K562 (cell line): Measurements from ENCODE around the gene GABPB1. TPM values are rescaled to one million over a fixed set of nuclear protein-coding genes. Genes with fewer than 3 reads are reported as not detected.

Source experiments
- ATAC-seq: fragments of 200-7000 bp; cut with Tn5 transposase; 3 replicates; pipeline ENCODE4 v1.9.1; 2020; ENCODE audit warnings: moderate library complexity
- BruUV-seq: library from RNA; stranded (reverse); fragments of 400-500 nt; replicated peaks from 2 replicates; lab custom pipeline; 2021; lab: Mats Ljungman, UMichigan
- CTCF ChIA-PET: fragments of 300-600 bp; formaldehyde crosslinking; extraction: SDS; loops from one replicate; lab custom pipeline; 2021; ENCODE audit warnings: low intra/inter-chr PET ratio; lab: Yijun Ruan, JAX
- POLR2A ChIA-PET: fragments of 300-600, 350-650 bp; sonication (Branson Sonifier 250); formaldehyde crosslinking; extraction: SDS; loops from one replicate; lab custom pipeline; 2021; ENCODE audit warnings: antibody characterized with exemption, inconsistent platforms; lab: Yijun Ruan, JAX
- DNase-seq, 4 experiments: peaks; one replicate each; pipeline versions ENCODE4 v3.0.0 to v3.0.0-alpha.2; 2011 to 2018; ENCODE audit warnings: low spot score in 3 of 4, mixed read lengths in 3 of 4; ENCODE audit errors: extremely low read depth in 1 of 4
- FAIRE-seq: peaks from 2 replicates; lab custom pipeline; 2011; peaks lifted over from hg19 to GRCh38; lab: Jason Lieb, UNC
- H2AFZ ChIP-seq: 2 replicates; pipeline ENCODE4 v1.6.0; 2011; ENCODE audit warnings: low read depth, low read length, control low read depth, inconsistent platforms
- H3K27ac ChIP-seq: fragments of 200-600 bp; 3 replicates; pipeline ENCODE4 v1.8.0; 2011; ENCODE audit warnings: low read depth, mild to moderate bottlenecking, control low read depth, inconsistent platforms, low read length, moderate library complexity, mixed read lengths; ENCODE audit errors: extremely low read depth
- H3K27me3 ChIP-seq, 2 experiments: fragments of 300-600 bp in 1 of 2; 2 replicates in 1 of 2; 3 replicates in 1 of 2; pipeline versions ENCODE4 v1.6.0 to v1.8.0; 2011; ENCODE audit warnings: inconsistent platforms in 2 of 2, low read length in 2 of 2, mild to moderate bottlenecking in 1 of 2, mixed read lengths in 1 of 2, moderate library complexity in 1 of 2; ENCODE audit not compliant: control insufficient read depth in 2 of 2, insufficient read depth in 2 of 2
- H3K36me3 ChIP-seq: fragments of 300-600 bp; 3 replicates; pipeline ENCODE4 v1.8.0; 2011; ENCODE audit warnings: mild to moderate bottlenecking, low read length, inconsistent platforms; ENCODE audit not compliant: control insufficient read depth, insufficient read depth
- H3K4me1 ChIP-seq, 2 experiments: fragments of 200-600 bp in 1 of 2; replicated peaks in 1 of 2; 2 replicates in 1 of 2; 3 replicates in 1 of 2; pipeline versions ENCODE4 v1.5.1 to v1.8.0; 2011; ENCODE audit warnings: inconsistent platforms in 2 of 2, low read length in 2 of 2, mild to moderate bottlenecking in 1 of 2, mixed read lengths in 1 of 2, moderate library complexity in 1 of 2; ENCODE audit not compliant: control insufficient read depth in 2 of 2, insufficient read depth in 2 of 2
- H3K4me2 ChIP-seq: 2 replicates; pipeline ENCODE4 v1.6.1; 2011; ENCODE audit warnings: low read length, control low read depth, inconsistent platforms, mixed read lengths; ENCODE audit not compliant: insufficient read depth
- H3K4me3 ChIP-seq: fragments of 200-600 bp; sonication (generic), shearing (Covaris generic); 2 replicates; pipeline ENCODE4 v1.5.1; 2016; ENCODE audit warnings: control low read depth, inconsistent platforms
- H3K79me2 ChIP-seq: fragments of 200-600 bp; 3 replicates; pipeline ENCODE4 v1.8.0; 2011; ENCODE audit warnings: low read length, inconsistent platforms; ENCODE audit not compliant: control insufficient read depth, insufficient read depth
- H3K9ac ChIP-seq, 2 experiments: 2 replicates each; pipeline versions ENCODE4 v1.6.0 to v1.6.1; 2011; ENCODE audit warnings: low read depth in 2 of 2, low read length in 2 of 2, control low read depth in 1 of 2, inconsistent platforms in 1 of 2, mild to moderate bottlenecking in 1 of 2, mixed read lengths in 1 of 2; ENCODE audit not compliant: insufficient read depth in 1 of 2
- H3K9me1 ChIP-seq: one replicate; pipeline ENCODE4 v1.6.0; 2011; ENCODE audit warnings: inconsistent platforms, mild to moderate bottlenecking, low read length, moderate library complexity; ENCODE audit not compliant: control insufficient read depth, insufficient read depth
- H3K9me3 ChIP-seq: replicated peaks from 2 replicates; pipeline ENCODE4 v1.5.1; 2011; ENCODE audit warnings: low read depth, low read length, inconsistent platforms; ENCODE audit not compliant: control insufficient read depth, insufficient read depth
- H4K20me1 ChIP-seq: replicated peaks from 2 replicates; pipeline ENCODE4 v1.6.1; 2011; ENCODE audit warnings: low read length, inconsistent platforms, mixed read lengths; ENCODE audit not compliant: control insufficient read depth, insufficient read depth
- ADNP ChIP-seq: fragments of 200-800 bp; sonication (Bioruptor generic); IDR thresholded peaks from 2 replicates; pipeline ENCODE4 v1.6.1; 2016; ENCODE audit warnings: missing genetic modification characterization, missing compliant biosample characterization
- FOXP1 ChIP-seq: sonication (generic); formaldehyde crosslinking; IDR thresholded peaks from 2 replicates; pipeline ENCODE4 v1.8.0; 2022; ENCODE audit warnings: mild to moderate bottlenecking, missing genetic modification reagents
- MEF2A ChIP-seq: IDR thresholded peaks from 2 replicates; pipeline ENCODE4 v1.6.1; 2011; ENCODE audit warnings: low read depth, mild to moderate bottlenecking, low read length, moderate library complexity; ENCODE audit not compliant: control insufficient read depth
- SMARCA5 ChIP-seq: fragments of 450-650 bp; IDR thresholded peaks from 2 replicates; pipeline ENCODE4 v1.6.1; 2016
- TRIM24 ChIP-seq, 2 experiments: fragments of 450-650 bp; IDR thresholded peaks; 2 replicates each; pipeline ENCODE4 v1.6.1; 2016
- TRIM28 ChIP-seq: fragments of 450-650 bp; IDR thresholded peaks from 2 replicates; pipeline ENCODE4 v1.6.1; 2017
- ZNF384 ChIP-seq: IDR thresholded peaks from 2 replicates; pipeline ENCODE4 v1.6.1; 2012; ENCODE audit warnings: low read depth, low read length, improper control_type of control experiment
- ZNF644 ChIP-seq: fragments of 200-800 bp; sonication (Bioruptor generic); IDR thresholded peaks from 2 replicates; pipeline ENCODE4 v1.6.1; 2016; ENCODE audit warnings: low read depth, missing genetic modification characterization, missing compliant biosample characterization
- ZNF696 ChIP-seq: fragments of 250-450 bp; sonication (Bioruptor Pico); conservative IDR thresholded peaks from 2 replicates; pipeline ENCODE4 v1.4.0; 2020; ENCODE audit warnings: mild to moderate bottlenecking, moderate library complexity
- WGBS: fragments of 100-300 bp; shearing (Covaris generic); methylation state at CpG from one replicate; pipeline ENCODE4 v1.1.6; 2016; ENCODE audit warnings: low coverage, mixed read lengths; ENCODE audit not compliant: insufficient coverage; ENCODE audit errors: missing lambda C conversion rate; 5-methylcytosine and 5-hydroxymethylcytosine counted together
- in situ Hi-C: fragments of 300-500 bp; cut with MboI; formaldehyde crosslinking; loops from 4 replicates; pipeline ENCODE4 v1.15.0; 2018; ENCODE audit warnings: inconsistent platforms, mixed read lengths
- intact Hi-C: fragments of 100-400 bp; cut with micrococcal nuclease; formaldehyde crosslinking; loops from 2 replicates; pipeline ENCODE4 v1.14.2; 2022
- polyA plus RNA-seq, 8 experiments: library from polyadenylated mRNA; depleted of rRNA in 4 of 8; stranded (reverse) in 5 of 8; unstranded in 3 of 8; fragments of >200 nt; fragmentation: Nextera tagmentation in 2 of 8; fragmentation: Illumina TruSeq in 1 of 8; extraction: Ambion mirVana in 2 of 8; extraction: Trizol in 1 of 8; gene quantifications; 2 replicates each; pipeline versions ENCODE4 v1.2.1 to v1.2.3, GENCODE V29; 2011 to 2014; ENCODE audit warnings: inconsistent platforms in 1 of 8, missing spikeins in 1 of 8
- total RNA-seq, 7 experiments: library from RNA; depleted of rRNA in 6 of 7; stranded (reverse); fragments of >200 nt in 6 of 7; fragmentation: Illumina TruSeq in 2 of 7; extraction: Trizol in 2 of 7; gene quantifications; 2 replicates each; pipeline versions ENCODE4 v1.2.1 to v1.2.3, GENCODE V29; 2011 to 2021; ENCODE audit warnings: low replicate concordance in 1 of 7
- TF ChIP-seq, protein P1 (sequence below): fragments of 450-650 bp; IDR thresholded peaks from 2 replicates; pipeline ENCODE4 v1.6.1; 2018; ENCODE audit warnings: mild to moderate bottlenecking, low read depth; ENCODE audit not compliant: partially characterized antibody

Gene GABPB1
- total and polyA plus RNA-seq, 9 of the 15 experiments (the other 6 are each of a cell fraction or from before 2014, with no cell fraction given) = 11.8 to 42.3 (median 33.2) TPM

GRCh38 chr15:50312636-50313035 is 42.4 kb downstream of the GABPB1 start:
- Histone ChIP-seq H3K9ac (no peak overlapping the region), H3K9me3 (peaks cover 8% of the 10 kb centered on the region), H4K20me1 (no peaks in the 10 kb centered on the region), H3K27me3 (no peaks in the 10 kb centered on the region), H3K9me1 (no peaks in the 10 kb centered on the region), H3K4me1 (no peaks in the 10 kb centered on the region), H3K36me3 (peaks cover 14% of the 10 kb centered on the region; the same call in 2 of the 3 replicates), H3K27ac (no peak overlapping the region), H3K79me2 (peaks cover 30% of the 10 kb centered on the region; the same call in 2 of the 3 replicates), H3K4me2 (no peak overlapping the region), H2AFZ (no peak overlapping the region), H3K4me3 (no peak overlapping the region)
- TF ChIP-seq ZNF384 (no peak), ZNF644 (tag) (no peak)
- ChIA-PET POLR2A (no interaction called here), CTCF (no interaction called here)
- DNase-seq = no peak
- intact Hi-C loops (loop anchor here (10.0 kb wide), 1 partner anchor 592 kb away; the partner anchor contains the start of gene AP4E1), in situ Hi-C loops (loop anchor here (25.0 kb wide), 1 partner anchor 425 kb away; no protein-coding TSS in a partner anchor)
- 64% methylated on average over 2 of the region's 2 CpGs for WGBS
- no peak for ATAC-seq
- BruUV-seq = no TSS peak
- FAIRE-seq = no peak

- ATAC-seq (no peak), DNase-seq (no peak), FAIRE-seq (no peak)
- Histone ChIP-seq H3K4me2 (no peak overlapping the region), H3K27ac (no peak overlapping the region), H3K9ac (no peak overlapping the region), H3K4me1 (no peaks in the 10 kb centered on the region), H3K4me3 (no peak overlapping the region), H4K20me1 (no peaks in the 10 kb centered on the region), H3K36me3 (peaks cover 32% of the 10 kb centered on the region), H3K79me2 (peaks cover 4% of the 10 kb centered on the region; the same call in 1 of the 3 replicates), H3K27me3 (no peaks in the 10 kb centered on the region), H3K9me1 (no peaks in the 10 kb centered on the region), H2AFZ (no peak overlapping the region), H3K9me3 (peaks cover 10% of the 10 kb centered on the region)
- in situ Hi-C loops (loop anchor here (25.0 kb wide), 1 partner anchor 420 kb away; no protein-coding TSS in a partner anchor), intact Hi-C loops (no loop called here)
- CTCF ChIA-PET = no interaction called here
- POLR2A ChIA-PET = no interaction called here
- TF ChIP-seq, protein P1, sequence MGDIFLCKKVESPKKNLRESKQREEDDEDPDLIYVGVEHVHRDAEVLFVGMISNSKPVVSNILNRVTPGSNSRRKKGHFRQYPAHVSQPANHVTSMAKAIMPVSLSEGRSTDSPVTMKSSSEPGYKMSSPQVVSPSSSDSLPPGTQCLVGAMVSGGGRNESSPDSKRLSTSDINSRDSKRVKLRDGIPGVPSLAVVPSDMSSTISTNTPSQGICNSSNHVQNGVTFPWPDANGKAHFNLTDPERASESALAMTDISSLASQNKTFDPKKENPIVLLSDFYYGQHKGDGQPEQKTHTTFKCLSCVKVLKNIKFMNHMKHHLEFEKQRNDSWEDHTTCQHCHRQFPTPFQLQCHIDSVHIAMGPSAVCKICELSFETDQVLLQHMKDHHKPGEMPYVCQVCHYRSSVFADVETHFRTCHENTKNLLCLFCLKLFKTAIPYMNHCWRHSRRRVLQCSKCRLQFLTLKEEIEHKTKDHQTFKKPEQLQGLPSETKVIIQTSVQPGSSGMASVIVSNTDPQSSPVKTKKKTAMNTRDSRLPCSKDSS = peak; percentile 66
- TF ChIP-seq TRIM28 (peak; percentile 74), FOXP1 (CRISPR knock-in tag) (no peak), TRIM24 (IDR thresholded peaks at IDR 0.05) (0 out of 4 replicates have a peak, but pooled peaks of 1 of the 2 experiments have one; percentile 19), ZNF696 (CRISPR knock-in tag) (no peak), SMARCA5 (peak; percentile 18; the same call in 1 of the 2 replicates), MEF2A (peak; percentile 81; the same call in 1 of the 2 replicates), ADNP (tag) (0 out of 2 replicates have a peak, but pooled peaks have one; percentile 36)
- BruUV-seq = no TSS peak
Observed at GRCh38 chr15:50307799-50308198, 47.2 kb downstream of the GABPB1 start.
